ENCODE results near the gene ASCL5. TPM values are rescaled to one million over a fixed set of nuclear protein-coding genes. Genes with fewer than 3 reads are reported as not detected.

The ASCL5 gene
- polyA plus RNA-seq, 4 donors: 0.11 to 0.20 (median 0.17) TPM; not detected in 1

DNA sequence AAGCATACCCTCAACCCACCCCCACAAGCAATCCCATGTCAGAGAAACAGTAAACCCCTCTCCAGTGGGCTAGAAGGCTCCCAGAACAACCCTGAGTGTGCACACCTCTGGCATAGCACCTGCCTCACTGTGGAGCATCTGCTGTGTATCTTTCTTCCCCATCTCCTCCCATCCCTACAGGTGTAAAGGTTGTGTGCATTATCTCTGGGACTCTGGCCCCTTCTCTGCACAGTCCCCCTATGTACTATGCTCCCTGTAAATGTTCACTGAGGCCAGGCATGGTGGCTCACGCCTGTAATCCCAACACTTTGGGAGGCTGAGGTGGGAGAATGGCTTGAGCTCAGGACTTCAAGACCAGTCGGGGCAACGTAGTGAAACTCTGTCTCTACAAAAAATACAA is 14.1 kb downstream of the ASCL5 start:
- no peak for DNase-seq (ENCODE audit: low read depth in 4 of 4, low spot score in 3 of 4)

DNA sequence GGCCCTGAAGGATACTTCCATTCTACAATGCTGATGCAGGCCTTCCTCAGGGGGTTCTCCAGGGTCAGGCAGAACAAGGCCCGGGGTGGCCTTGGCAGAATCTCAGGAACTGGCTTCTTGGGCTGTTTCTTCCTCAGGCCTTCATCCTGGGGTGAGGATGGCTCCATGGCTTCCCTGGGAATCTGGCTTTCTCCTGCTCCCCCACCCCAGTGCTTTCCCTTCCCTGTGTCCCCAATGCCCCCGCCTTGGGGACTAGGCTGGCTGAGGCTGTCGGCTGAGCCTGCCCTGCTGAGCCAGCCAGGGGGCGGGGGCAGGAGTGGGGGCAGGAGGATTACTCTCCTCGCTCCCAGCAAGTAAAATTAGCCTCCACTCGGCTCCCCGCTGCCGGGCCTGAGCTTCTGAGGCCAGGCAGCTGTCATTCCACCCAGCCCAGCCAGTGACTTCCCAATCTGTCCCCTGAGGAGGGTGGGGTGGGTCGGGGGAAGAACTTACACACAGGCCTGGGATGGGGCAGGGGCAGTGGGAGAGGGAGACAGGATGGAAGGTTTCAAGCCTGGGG is 14.7 kb downstream of the ASCL5 start, which contains the start of gene CACNA1S:
Gene CACNA1S, minus strand, starts transcription at position 254 of the 559 bp plus-strand sequence. Its CDS starts 87 bp downstream, at position 167.
- no peak for DNase-seq (ENCODE audit: low read depth in 4 of 4, low spot score in 3 of 4)

DNA sequence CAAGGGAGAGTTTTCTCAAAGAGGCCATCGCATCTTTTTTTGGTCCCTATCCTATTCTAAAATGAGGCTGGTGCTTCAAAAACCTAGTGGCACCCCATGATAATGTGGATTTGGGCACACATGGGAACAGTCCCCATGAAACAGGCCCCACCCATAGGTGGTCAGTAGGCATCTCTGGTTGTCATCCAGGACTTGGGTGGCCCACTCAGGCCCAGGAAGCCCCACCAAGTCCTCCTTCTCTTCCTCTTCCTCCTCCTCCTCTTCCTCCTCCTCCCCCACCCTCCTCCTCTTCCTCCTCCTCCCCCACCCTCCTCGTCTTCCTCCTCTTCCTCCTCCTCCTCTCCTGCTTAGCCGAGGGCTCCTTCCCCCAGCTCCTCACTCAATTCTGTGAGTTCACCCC is 15.3 kb downstream of the ASCL5 start:
- DNase-seq (ENCODE audit: low read depth in 4 of 4, low spot score in 3 of 4): no peak

DNA sequence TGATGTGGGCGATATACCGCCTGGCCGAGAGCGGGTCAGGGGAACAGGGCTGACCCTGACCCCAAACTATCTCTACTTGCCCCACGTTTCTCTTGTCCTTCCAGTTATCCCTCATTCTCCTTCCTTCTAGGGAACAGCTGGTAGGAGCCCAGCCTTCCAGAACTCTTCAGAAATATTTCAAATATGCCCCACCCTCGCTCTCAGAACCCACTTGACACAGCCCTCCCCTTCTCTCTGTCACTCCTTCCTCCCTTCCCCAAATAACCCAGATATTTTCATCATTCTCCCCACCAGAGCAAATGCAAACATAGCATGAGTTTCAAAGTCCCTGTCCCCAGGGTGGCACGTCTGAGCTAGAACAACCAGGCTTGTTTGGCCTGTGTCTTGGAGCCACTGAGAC is 15.8 kb downstream of the ASCL5 start:
- DNase-seq (ENCODE audit: low read depth in 4 of 4, low spot score in 3 of 4): no peak

DNA sequence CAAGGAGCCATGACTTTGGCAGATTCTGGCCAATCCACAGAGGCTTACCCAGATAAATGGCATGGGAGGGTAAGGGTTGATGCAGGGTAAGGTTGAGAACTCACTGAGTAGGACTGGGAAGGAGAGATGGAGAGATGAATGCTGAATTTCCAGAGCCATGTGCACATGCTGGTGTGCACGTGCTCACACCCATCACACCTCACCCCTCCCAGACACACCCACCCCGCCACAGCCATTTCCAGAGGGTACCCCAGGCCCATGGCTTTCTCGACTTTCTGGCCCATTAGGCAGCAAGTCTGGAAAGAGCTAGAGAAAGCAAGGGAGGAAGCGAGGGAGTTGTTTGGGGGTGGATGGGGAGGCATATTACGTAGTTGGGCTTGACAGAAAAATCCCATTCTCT is 16.4 kb downstream of the ASCL5 start:
- no peak for DNase-seq (ENCODE audit: low read depth in 4 of 4, low spot score in 3 of 4)

DNA sequence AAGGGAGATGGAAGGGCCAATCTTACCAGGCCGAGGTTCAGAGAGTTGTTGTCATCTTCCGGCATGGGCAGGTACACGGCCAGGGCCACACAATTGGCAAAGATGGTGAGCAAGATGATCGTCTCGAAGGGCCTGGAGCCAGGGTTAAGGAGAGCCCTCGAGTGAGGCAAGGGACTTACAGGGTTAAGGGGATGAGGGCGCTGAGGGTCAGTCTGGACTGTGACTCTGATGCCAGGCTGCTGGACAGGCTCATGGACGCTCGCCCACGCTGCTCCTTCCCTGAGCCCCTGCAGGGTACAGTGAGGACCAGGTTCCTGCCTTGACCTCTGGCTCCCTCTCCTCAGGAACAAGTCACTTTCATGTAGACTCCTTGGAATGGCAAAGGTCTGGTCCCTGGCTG is 16.8 kb downstream of the ASCL5 start:
- no peak for DNase-seq (ENCODE audit: low read depth in 4 of 4, low spot score in 3 of 4)

DNA sequence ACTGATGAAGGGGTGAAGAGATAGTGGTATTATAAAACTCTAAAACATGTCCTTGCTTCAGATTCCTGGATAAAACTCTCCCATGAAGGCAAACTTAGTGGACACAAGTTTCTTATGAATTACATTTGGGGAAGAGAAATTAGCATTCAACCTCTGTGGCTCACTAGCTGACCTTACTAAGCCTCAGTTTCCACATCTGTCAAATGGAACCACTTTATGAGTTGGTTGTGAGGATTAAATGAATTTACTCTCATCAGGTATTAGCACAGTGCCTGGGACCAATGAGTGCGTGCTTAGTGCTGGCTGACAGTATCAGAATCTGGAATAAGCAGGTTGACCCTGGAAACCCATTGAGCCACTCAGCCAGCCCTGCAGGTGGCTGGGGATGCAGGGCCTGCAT is 17.3 kb downstream of the ASCL5 start:
- no peak for DNase-seq (ENCODE audit: low read depth in 4 of 4, low spot score in 3 of 4)

DNA sequence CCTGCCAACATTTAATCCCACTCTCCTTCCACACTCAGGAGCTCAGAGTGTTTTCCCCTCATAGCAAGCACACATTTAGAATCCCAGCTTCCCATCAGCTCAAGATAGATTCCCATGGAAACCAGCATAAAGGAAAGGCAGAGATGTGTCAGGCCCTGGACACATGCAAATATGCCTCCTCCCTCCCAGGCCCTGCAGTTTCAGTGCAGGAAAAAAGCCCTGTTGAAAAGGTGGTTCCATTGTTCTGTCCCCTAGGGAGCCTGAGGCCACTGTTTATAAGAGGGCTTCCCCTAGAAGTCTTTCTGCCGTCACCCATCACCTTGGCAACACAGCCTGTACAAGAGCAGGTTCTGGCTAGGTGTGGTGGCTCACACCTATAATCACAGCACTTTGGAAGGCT is 18.4 kb downstream of the ASCL5 start:
- no peak for DNase-seq (ENCODE audit: low read depth in 4 of 4, low spot score in 3 of 4)

DNA sequence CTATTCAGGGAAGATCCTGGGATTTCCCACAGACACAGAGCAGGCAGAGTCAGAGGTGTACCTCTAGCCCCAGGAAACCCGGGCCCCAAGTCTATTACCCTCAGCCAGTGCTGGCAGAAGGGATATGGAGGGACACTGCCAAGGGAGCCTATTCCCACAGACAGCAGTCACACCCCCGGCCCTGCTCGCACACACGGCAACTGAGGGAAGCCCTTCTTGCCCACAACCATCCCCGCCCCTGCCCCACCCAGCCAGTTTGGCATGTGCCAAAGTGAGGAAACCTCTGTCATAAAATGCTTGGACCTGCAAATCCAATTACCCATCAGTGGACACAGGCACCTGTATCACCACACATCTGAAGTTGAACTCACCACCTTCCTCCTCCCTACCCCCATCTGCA is 21.3 kb downstream of the ASCL5 start:
- no peak for DNase-seq (ENCODE audit: low read depth in 4 of 4, low spot score in 3 of 4)

DNA sequence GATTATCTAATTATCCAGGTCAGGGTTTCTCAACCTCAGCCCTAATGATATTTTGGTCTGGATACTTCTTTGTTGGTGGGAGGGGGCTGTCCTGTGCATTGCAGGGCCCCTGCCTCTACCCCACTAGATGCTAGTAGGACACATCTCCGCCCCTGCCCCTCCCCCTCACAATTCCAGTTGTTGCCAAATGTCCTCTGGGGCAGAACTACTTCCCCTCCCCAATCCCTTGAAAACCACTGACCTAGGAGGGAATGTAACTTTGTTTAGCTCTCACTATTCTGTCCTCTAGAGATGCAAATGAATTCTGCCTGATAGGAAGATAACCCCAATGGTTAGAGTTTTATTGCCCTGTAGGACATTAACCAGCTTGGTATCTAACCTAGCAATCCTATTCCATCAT is 22.8 kb downstream of the ASCL5 start:
- DNase-seq (ENCODE audit: low read depth in 4 of 4, low spot score in 3 of 4): no peak

DNA sequence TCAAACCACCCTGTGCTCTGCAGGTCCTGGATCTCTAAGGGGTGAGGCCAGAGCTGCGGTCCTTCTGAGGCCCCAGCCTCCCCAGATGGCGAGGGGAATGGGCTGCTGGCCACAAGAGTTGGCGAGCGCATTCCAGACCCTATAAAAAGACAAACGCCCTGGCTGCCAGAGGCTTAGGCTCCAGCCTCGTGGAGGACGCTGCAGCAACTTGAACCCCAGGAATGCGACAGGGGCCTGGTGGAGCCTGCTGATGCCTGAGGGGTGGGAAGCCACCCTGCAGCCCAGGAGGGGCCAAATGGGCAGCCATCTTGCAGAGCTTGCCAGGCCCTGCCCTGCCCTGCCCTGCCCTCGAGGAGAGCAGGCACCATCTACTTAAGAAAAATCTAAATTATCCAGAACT is 23.3 kb downstream of the ASCL5 start:
- no peak for DNase-seq (ENCODE audit: low read depth in 4 of 4, low spot score in 3 of 4)

DNA sequence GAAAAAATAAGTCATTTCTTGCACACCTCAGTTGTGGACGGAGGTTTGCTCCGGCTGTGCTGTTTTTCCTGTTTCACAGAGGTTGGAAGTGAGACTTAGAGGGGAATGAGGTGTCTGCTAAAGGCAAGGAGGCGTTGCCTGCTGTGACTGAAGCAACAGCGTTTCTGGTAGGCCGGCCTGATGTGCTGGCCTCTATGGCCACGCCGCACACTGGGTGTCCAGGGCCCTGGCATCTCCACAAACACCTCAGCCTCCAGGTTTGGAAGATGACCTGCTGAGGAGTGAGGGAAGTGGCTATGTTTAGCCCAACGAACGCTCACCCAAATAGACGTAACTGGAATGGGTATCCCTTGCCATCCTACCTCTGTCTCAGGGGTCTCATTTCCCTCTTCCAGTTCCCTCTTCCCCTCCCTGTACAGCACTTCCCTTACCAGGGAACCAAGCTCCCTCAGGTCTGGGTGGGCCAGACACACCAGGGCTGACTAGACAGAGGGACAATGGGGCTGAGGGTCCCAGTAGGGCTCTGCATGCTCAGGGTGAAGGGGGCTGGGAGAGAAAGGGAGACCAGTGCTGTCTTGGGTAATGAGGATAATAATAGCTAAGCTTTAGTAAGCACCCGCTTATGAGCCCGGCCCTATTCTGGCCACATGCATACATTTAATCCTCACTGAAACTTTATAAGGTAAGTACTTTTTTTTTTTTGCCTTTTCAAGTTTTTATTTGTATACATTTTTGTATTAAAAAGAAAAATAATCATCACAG is 26.6 kb downstream of the ASCL5 start:
- DNase-seq (ENCODE audit: low read depth in 4 of 4, low spot score in 3 of 4): no peak

DNA sequence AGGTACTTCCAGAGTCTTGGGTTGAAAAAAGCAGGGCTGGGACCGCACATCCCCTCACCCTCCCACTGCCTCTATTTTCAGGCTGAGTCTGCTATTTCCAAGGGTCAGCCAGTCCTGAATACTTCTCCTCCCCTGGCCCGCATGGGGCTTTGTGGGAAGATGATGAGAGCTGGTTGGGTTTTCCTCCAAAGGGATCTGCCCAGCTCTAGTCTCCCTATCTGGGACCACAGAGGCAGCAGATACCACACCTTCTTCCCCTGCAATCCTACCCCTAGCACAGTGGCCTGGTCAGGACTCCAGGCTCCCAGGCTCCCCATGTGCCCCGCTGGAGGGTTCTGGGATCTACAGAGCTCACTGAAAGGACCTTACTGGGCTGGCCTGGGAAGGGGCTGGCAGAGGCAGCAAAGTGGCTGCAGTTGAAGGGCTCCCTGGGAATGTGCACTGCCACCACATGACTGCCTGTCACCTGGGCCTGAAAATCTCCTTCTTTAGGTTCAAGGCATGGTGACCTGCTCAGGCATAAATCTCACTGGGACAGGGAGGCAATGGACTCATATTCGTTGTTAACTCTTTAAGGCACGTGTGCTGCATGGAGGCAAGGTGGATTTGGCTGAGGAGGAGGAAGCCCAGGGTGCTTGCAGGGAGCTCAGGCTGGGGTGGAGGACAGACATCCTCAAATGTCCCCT is 27.8 kb downstream of the ASCL5 start:
- DNase-seq (ENCODE audit: low read depth in 4 of 4, low spot score in 3 of 4): no peak

DNA sequence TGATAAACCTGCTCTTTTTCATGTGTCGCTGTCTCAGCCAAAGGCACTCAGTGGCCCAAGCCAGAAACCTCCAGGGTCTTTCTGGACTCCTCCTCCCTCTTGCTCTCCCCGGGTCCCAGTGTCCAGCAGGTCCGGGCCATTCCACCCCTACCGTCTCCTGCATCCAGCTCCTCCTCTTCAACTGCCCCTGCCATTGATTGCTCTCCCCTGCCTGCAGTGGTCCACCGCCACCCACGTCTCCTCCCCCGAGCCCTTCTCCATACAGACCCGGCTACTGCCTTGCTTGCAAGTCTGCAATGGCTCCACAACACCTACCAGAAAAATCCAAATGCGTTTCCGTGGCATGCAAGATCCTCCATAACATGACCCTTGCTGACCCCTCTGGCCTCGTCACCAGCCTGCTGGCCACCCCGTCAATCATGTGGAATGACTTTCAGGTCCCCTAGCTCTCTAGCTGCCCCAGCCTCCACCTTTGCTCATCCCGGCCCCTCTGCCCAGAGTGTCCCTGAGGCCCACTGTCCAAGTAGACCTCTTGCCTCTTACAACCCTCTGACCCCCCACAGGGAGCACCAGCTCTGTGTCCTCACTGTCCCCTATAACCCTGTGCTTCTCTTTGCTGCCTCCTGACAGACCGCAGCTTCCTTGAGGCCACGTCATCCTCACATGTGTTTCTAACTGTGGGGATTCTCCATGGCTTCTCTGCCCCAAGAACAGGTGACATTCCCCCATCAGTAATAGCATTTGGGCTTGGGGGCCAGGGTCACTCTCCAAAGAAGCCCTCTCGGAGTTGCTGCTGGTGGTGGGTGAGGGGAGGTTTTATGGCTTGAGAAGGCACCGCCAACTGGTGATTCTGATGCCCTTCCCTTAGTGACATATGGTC is 29.8 kb downstream of the ASCL5 start:
- DNase-seq (ENCODE audit: low read depth in 4 of 4, low spot score in 3 of 4): no peak

DNA sequence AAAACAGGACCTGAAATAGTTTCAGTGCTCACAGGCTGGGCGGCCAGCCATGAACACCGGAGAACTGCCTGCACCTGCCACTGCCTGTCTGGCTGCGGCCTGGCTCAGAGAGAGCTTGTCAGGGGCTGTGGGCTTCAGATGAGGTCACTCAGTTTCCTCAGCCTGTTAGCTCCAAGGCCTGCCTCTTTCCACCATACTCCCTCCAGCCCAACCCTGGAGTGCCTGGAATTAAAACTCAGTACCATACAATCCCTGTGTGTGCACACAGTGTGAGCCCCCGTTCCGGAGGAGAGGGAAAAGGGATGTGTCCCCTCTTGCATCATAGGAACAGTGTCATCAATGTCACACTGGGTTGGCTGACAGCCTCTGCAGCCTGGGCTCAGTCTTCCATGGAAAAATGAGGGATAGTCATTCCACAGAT is 30.9 kb downstream of the ASCL5 start:
- no peak for DNase-seq (ENCODE audit: low read depth in 4 of 4, low spot score in 3 of 4)

DNA sequence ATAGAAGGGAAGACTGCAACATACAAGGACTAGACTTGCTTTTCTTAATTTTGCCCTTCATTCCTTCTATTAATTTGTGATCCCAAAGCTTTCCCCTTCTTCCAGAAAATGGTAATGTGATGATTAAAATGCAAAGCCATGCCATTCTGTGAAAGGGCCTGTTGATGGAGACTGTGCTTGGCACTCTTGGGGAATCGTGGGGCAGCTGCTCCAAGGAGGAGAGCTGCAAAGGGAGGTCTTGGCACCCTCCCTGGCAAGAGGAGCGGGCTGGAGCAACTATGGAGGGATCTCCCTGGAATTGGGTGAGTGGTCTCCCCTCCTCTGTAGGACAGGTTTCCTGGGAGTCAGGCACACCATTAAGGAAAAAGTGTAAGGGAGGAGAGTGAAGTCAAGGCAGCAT is 31.4 kb downstream of the ASCL5 start:
- no peak for DNase-seq (ENCODE audit: low read depth in 4 of 4, low spot score in 3 of 4)

DNA sequence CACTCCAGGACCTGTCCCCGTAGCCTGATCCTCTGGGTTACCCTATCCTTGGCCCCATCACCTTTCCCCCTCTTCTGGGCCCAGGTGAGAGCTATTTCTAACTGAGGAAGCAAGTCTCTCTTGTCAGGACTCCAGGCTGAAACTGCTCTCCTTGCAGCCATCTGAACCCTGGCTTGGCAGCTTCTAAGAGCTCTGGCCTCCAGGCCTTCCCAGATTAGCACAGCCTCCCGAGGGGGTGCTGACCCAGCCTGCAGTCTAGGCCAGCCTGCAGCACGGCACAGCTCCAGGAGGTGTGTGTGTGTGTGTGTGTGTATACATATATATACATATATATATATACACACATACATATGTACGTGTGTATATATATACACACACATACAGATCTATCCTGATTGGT is 32.2 kb downstream of the ASCL5 start:
- no peak for DNase-seq (ENCODE audit: low read depth in 4 of 4, low spot score in 3 of 4)

DNA sequence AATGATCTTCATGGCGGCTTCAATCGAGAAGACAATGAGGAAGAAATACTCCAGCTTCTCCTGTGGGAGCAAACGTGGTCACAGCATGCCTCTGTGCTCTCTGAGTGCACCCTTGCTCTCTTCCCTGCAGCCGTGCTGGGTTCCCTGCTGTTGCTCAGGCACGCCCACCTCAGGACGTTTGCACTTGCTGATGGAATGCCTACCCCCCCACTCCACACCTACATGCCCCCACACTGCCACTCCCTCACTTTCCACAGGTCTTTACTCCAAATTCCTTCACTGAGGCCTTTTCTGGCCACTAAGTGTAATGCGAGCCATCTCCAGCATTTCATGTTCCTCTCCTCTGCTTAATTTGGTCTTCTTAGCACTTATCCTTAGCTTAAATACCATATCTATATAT is 33.0 kb downstream of the ASCL5 start:
- no peak for DNase-seq (ENCODE audit: low read depth in 4 of 4, low spot score in 3 of 4)

DNA sequence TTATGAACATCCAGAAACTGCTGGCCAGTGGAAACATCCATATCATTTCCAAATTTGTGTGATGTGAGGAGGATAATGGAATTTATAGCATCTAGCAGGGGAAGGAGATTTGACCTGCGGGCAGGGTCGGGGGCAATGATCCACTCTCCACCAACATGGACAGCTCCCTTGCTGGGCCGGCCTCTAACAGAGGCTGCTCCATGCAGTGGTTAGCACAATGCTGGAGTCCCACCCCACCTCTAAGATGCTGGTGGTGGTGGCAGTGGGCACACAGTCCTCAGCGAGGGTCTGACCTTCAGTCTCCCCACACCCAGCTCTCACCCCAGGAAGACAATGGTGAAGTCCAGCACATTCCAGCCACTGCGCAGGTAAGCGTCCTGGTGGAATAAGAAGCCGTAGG is 33.4 kb downstream of the ASCL5 start:
- DNase-seq (ENCODE audit: low read depth in 4 of 4, low spot score in 3 of 4): no peak

DNA sequence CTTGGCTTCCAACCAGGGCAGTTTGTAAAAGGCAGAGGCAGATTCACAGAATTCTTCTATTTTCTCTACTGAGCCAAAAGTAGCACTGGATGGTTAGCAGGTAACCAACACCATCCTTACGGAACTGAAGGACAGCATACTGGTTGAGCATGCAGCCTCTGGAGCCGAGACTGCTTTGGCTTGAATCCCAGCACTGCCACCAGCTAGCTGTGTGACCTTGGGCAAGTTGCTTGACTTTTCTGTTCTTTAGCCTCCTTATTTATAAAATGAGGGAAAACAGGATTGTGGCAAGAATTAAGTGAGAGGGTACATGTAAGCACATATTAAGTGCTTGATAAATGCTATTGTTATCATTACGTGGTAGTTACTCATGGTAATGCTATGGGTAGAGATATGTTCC is 34.2 kb downstream of the ASCL5 start:
- DNase-seq (ENCODE audit: low read depth in 4 of 4, low spot score in 3 of 4): no peak

DNA sequence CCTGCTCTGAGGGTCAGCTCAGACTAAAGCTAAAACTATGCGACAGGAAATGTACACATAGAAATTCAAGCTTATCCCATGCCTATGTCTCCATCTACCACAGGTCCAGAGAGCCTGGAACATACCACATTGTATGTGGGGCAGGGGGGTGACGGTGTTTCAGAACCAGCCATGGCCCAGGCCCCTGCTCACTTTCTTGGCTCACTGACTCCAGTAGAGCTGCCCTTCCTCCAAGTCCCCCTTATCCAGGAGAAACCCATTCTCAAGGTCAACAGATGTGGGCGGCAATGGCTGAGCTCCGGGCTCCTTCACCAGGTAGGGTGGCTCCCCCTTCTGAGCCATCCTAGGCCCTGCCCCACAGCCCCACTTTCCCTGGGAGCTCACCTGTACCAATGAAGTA is 35.7 kb downstream of the ASCL5 start:
- DNase-seq (ENCODE audit: low read depth in 4 of 4, low spot score in 3 of 4): no peak

All from left renal pelvis (tissue), 4 donors.